Activated T-cell treated with anti-CD3 and anti-CD28 coated beads for 4 hours (primary cell): ENCODE measurements around the gene GBX1.

Experiments used
- DNase-seq: peaks from one replicate; pipeline ENCODE4 v3.0.0-alpha.2; 2020

Gene GBX1

GRCh38 chr7:151167197-151167961 lies at the start of gene GBX1:
TSS of gene GBX1 (minus strand) at chr7:151167694. CDS start at chr7:151167548, 146 bp downstream.
- DNase-seq: no peak

- DNase-seq: no peak
Measured at GRCh38 chr7:151215396-151215795, 47.9 kb upstream of the GBX1 start.

DNA sequence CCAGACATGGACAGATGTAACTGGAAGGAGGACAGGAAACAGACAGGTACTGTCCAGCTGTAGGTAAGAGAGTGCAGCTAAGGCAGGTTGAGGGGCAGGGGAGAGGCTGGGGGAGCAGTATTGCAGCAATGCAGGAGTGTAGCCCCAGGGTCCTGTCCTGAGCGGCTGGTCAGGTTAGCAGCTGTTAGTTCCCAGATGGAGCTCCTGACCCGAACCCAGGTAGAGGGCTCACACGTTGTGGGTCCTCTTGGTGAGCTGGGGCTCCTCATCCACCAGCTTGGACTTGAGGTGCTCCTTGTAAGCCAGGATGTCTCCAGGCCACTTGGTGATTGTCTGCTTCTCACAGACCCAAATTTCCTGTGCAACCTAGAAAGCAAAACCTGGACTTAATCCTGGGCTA lies 46.3 kb upstream of the GBX1 start:
- DNase-seq: no peak

DNA sequence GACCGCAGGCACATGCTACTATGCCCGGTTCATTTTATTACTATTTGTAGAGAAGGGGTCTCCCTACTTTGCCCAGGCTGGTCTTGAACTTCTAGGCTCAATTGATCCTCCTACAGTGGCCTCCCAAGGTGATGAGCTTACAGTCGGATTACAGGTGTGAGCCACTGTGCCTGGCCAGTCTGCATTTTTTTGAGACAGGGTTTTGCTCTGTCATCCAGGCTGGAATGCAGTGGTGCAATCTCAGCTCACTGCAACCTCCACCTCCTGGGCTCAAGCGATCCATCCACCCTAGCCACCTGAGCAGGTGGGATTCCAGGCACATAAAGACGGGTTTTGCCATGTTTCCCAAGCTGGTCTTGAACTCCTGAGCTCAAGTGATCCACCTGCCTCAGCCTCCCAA lies 45.1 kb upstream of the GBX1 start:
- no peak for DNase-seq

GRCh38 chr7:151211155-151211772 lies 43.8 kb upstream of the GBX1 start:
- DNase-seq: no peak

GRCh38 chr7:151210087-151210854 lies 42.8 kb upstream of the GBX1 start, which contains the start of gene H2BK1:
TSS of gene H2BK1 (minus strand) at chr7:151210488. CDS start at chr7:151210318, 170 bp downstream.
- DNase-seq: no peak

- DNase-seq: no peak
Measured at GRCh38 chr7:151209588-151209987, 42.1 kb upstream of the GBX1 start.

DNA sequence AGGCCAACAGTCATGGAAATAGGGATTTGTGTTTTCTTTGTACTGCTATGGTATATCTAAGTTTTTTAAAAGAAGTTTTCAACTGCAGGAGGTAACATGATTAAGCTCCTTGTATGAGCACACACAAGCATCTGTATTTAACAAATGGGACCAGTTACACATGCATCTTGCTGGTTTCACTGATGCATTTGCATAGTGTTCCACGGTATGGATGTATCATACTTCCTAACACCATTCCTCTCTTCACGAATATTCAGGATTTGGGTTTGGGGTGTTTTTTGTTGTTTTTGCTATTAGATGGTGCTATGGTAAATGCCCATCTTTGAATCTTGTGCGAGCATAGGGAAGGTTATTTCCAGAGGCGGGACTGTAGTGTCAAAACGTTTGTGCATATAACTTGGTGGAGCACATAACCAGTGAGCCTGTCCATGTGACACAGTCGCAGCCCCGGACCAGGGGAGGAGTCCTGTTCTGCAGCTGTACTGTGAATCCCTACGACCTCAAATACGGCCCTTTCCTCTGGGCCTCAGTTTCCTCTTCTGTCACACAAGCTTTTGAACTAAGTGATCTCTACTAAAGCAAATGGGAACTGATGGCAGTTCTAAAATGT lies 40.9 kb upstream of the GBX1 start:
- DNase-seq: no peak

DNA sequence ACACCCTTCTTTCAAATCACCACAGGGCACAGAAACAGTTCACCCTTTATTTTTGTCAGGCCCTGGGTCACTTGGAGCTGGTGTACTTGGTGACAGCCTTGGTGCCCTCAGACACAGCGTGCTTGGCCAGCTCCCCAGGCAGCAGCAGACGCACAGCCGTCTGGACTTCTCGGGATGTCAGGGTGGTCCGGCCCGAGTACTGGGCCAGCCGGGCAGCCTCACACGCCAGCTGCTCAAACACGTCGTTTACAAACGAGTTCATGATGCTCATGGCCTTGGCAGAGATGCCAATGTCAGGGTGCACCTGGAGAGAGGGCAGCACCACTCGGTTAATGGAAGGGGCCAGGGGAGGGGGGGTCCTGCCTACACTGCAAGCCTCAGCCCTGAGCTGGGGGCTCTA lies 40.3 kb upstream of the GBX1 start:
- DNase-seq: no peak

- DNase-seq: no peak
Measured at GRCh38 chr7:151207315-151207714, 39.8 kb upstream of the GBX1 start.

DNA sequence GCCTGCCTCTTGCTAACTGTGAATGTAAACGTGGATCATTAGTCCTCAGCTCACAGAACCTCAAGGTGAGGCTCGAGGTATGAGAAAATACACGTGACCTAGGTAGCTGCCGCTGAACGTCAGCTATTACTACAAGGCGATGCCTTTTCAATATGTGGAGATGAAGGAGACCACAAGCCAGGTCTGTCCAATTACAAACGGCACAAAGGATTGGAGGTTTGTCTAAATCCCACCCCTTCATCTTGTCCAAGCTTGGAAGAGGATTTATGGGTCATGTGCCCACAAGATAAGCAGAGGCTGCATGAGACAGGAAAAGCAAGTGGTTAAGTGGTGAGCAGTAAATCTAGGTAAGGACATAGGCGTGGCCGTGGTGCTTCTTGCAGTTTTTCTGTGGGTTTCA lies 39.4 kb upstream of the GBX1 start:
- DNase-seq: no peak

DNA sequence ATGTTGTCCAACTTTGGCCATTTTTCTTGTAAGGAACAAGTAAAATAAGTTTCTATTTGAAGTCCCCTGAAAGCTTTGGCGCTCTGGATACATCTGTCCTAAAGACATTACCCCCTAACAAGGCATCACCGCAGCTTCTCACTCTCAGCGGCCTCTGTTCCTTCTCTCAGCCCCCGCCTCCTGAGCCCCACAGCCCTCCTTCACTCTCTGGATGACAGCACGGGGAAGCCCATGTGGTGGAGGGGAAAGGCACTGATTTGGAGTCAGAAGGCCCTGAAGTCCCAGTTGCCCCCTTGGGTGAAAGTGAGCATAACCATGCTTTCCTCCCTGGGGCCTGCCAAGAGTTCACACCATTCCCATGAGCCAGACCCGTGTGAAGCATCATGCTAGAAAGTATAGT lies 38.2 kb upstream of the GBX1 start:
- DNase-seq: no peak

DNA sequence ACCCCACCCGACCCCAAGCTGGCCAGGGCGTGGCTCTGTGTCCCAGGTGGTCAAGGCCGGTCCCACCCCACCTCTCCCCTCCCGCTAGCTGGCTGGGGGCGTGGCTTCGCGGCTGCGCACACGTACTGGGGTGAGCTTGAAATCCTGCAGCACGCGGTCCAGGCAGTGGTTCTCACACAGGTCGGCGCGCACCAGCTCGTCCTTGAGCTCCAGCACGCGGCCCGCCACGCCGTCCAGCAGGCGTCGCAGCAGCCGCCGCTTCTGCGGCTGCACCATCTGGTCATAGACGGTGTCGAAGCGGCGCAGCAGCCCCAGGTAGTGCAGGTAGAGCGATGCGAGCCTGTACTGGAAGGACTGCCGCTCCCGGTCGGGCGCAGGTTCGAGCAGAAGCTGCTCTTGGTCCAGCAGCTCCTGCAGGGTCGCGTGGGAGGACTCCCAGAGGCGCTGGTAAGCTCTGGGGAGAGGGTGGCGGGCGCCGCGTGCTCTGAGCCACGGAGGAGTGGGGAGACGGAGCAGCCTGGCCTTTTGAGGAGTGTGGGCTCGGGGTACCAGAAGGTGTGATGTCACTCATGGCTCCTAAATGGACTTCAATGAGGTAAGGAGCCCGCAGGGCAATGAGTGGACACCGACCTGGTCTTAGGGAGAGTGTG lies 37.0 kb upstream of the GBX1 start:
- DNase-seq: no peak

DNA sequence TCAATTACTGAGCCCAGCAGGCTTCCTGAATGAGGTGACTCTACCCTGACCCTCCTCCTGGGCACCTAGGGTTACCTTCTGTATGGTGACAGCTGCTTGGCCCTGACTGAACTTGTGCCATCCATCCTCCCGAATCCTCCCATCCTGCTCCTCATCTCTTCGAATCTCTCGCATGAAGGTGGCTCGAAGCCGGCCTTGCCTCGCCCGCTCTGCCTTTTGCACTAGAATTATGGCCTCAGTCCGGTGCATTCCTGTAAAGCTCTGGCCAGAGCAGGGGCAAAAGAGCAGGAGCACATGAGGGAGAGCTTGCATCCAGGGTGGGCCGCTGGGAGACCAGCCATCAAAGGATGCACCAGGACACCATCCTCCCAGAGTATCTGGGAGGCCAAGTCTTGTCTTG lies 35.3 kb upstream of the GBX1 start:
- no peak for DNase-seq

DNA sequence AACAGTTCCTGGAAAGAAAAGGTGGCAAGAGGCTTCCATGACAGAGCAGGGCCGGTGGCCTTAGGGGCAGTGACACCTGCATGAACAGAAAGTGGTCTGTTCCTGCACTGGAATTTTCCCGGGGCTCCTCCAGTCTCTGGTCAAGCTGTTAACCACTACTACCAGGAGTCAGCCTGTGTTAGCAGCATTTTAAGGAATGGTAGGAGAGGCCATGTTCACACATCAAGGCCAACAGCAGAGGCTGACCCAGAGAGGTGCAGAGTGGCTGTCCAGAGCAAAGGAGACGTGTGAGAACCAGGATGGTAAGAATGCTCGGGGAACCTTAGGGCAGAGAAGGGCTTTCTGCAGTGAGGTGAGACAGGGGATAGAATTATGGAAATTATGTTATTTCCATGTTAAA lies 34.3 kb upstream of the GBX1 start:
- DNase-seq: no peak

GRCh38 chr7:151201344-151201743 lies 33.9 kb upstream of the GBX1 start:
- no peak for DNase-seq

DNA sequence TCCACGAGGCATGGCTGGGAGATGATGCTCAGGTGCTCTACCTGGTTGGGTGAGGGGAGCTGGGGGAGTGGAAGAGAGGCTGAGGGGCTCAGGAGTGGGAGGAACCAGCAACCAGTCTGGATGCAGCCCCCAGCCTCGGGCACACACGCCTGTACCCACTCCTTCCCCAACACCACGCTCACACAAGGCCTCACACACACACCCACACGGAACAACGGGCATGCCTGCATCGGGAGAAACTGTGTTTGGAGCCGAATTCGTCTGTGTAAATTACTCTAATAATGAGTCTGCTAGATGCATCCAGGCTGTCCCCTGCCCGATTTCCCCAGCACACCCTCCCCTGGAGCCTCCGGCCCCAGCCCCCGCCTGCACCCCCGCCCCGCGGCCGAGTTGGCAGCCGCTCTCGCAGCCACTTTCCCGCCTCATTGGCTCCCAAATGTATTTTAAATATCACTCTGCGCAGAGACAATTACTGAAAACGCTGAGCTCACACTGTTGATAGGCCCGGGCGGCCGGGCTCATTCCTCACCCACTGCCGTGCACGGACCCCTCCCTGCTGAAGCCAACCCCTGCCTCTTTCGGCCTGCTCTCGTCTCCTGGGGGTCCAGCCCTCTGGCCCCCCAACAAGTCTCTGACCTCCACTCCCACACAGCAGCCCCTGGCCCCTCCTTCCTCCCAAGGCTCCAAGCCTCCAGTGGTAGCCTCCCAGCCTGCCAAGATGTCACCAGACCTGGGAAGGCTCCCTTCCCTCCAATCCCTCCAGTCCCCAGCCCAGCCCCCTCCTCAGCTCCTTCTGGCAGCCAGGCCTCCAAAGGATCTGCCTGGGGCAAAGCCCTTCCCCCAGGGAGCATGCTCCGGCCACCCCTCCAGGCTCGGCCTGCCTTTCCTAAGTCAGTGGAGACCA lies 31.7 kb upstream of the GBX1 start:
- no peak for DNase-seq

DNA sequence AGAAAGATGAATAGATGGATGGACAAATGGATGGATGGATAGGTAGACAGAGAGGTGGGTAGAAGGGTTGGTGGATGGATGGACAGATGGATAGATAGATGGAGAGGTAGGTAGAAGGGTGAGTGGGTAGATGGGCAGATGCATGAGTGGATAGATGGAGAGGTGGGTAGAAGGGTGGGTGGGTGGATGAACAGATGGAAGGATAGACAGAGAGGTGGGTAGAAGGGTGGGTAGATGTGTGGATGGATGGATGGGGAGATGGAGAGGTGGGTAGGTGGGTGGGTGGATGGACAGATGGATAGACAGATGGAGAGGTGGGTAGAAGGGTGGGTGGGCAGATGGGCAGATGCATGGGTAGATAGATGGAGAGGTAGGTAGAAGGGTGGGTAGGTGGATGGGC lies 30.4 kb upstream of the GBX1 start:
- DNase-seq: no peak

DNA sequence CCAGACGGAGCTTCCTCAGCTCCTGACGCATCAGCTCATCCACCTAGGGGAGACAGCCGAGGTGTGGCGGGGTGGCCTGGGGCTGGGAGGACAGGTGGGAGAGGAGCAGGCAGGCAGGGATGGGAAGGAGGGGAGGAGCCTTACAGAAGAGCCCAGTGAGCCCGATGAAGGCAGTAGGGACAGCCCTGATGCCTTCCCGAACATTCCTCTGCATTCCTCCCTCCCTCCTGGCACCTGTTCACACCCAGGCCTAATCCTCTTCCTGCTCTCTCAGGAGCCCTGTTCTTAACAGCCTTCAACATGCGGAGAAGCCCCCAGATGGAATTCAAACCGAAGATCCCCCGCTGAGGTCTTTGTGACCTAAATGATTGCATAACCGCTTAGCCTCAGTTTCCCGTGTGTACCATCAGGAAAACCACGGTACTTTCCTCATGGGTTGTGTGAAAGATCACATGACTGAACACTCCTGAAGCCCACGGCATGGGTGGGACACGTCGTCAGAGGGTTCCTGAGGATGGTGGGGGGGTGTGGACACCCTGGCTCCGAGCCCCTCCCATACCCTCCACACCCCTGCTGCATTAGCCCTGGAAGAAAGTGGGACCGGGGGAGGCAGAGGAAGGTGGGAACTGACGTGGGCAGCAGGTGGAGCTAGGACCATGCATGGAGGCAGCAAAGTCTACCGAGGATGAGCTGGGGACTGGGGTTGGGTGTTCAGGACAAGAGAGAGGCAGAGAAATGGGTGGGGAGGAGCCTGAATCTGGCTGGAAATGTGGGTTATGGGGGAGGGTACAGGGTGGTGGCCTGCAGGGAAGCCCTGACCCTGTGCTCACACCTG lies 28.3 kb upstream of the GBX1 start:
- DNase-seq: no peak

DNA sequence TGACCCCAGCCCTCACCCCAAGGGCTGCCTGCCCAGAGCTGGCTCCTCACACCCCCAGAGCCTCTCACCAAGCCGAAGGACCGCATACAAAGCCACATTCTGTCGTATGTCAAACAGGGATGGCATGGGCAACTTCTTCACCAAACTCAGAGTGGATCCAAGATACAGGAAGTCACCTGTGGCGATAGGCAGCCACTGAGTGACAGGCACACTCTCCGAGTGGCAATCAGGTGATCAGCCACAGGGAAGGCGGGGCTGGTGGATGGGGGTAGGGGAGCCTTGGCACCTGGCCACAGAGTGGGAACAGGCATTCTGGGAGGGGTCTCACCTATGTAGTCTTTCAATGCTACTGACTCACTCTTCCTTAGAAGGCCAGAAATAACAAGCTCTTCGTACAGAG lies 26.7 kb upstream of the GBX1 start:
- no peak for DNase-seq
